Ovary (tissue), 9 donors: ENCODE measurements around the gene ZNF511. TPM values are rescaled to one million over a fixed set of nuclear protein-coding genes. Genes with fewer than 3 reads are reported as not detected.

Experiments used
- DNase-seq, 5 donors: peaks; one replicate each; pipeline ENCODE4 v3.0.0-alpha.2; 2019 to 2020
- H3K27ac ChIP-seq, 2 donors: fragments of 200-600 bp; one replicate each; pipeline versions ENCODE4 v1.5.1 to v1.8.0; 2019 to 2022
- H3K27me3 ChIP-seq: fragments of 200-600 bp; one replicate; pipeline ENCODE4 v1.8.0; 2022
- H3K36me3 ChIP-seq: fragments of 200-600 bp; sonication (generic); one replicate; pipeline ENCODE4 v1.5.1; 2019
- H3K4me1 ChIP-seq: one replicate; pipeline ENCODE4 v1.8.1; 2013; ENCODE audit warnings: mild to moderate bottlenecking, moderate library complexity; ENCODE audit not compliant: insufficient read depth
- H3K4me3 ChIP-seq: fragments of 200-600 bp; sonication (generic); one replicate; pipeline ENCODE4 v1.5.1; 2017
- H3K9me3 ChIP-seq, 2 donors: fragments of 200-600 bp in 1 of 2; sonication (generic) in 1 of 2; one replicate each; pipeline versions ENCODE4 v1.5.1 to v1.8.1; 2013 to 2019; ENCODE audit warnings: mild to moderate bottlenecking in 1 of 2, moderate library complexity in 1 of 2
- EP300 ChIP-seq: sonication (generic); formaldehyde crosslinking; IDR thresholded peaks from one replicate; pipeline ENCODE4 v1.6.1; 2017; ENCODE audit warnings: antibody characterized with exemption
- POLR2A ChIP-seq: fragments of 450-650 bp; IDR thresholded peaks from one replicate; pipeline ENCODE4 v1.6.1; 2017; ENCODE audit warnings: antibody characterized with exemption, mild to moderate bottlenecking, moderate library complexity
- WGBS, 3 donors: extraction: QIAGEN DNeasy Blood & Tissue Kit in 1 of 3; methylation state at CpG; one replicate each; pipeline versions ENCODE4 v1.1.5 to v1.1.7; 2013 to 2017; 5-methylcytosine and 5-hydroxymethylcytosine counted together
- intact Hi-C, 4 donors: fragments of 100-400 bp; cut with DNase I; formaldehyde crosslinking; loops; one replicate each; pipeline versions ENCODE4 v1.11.0 to v1.15.1; 2022 to 2023
- polyA plus RNA-seq, 2 donors: library from polyadenylated mRNA; stranded (reverse); fragments of 200-250 nt in 1 of 2; fragments of 350-450 nt in 1 of 2; fragmentation: Illumina TruSeq in 1 of 2; extraction: RNeasy Lipid Tissue Mini Kit (QIAGEN cat#74804) in 1 of 2; gene quantifications; one replicate each; pipeline ENCODE4 v1.2.3, GENCODE V29; 2013 to 2014
- total RNA-seq, 7 donors: library from RNA; depleted of rRNA in 2 of 7; stranded (reverse); fragments of >200 nt in 2 of 7; fragmentation: NEBNext Ultra II Directional in 3 of 7; extraction: Animal tissue kit (Norgen Biotek cat#: 25700) in 3 of 7; gene quantifications; one replicate each; pipeline versions ENCODE4 v1.1.0 to v1.2.4, GENCODE V29; 2016 to 2023
- TF ChIP-seq, protein P1 (sequence below), 3 donors: fragments of 450-650 bp in 2 of 3; fragments of 200-600 bp in 1 of 3; IDR thresholded peaks; one replicate each; pipeline versions ENCODE4 v1.5.1 to v1.8.0; 2016 to 2022; ENCODE audit warnings: antibody characterized with exemption in 3 of 3, mild to moderate bottlenecking in 1 of 3
- donor health status: DM: no; HTN: no; CAD: no; lungs with moderate emphysema.
- donor health status: DM: no; HTN: no; CAD: no.
- donor health status: Bipolar disorder and iron deficiency.
- donor health status: DM: yes; HTN: yes; CAD: no.
- donor health status: DM: no; HTN: no; CAD: no.
- donor health status: DM: yes; HTN: yes; CAD: no.

ZNF511 gene
- total and polyA plus RNA-seq, 9 donors, result 16.3 to 64.8 (median 46.8) TPM

DNA sequence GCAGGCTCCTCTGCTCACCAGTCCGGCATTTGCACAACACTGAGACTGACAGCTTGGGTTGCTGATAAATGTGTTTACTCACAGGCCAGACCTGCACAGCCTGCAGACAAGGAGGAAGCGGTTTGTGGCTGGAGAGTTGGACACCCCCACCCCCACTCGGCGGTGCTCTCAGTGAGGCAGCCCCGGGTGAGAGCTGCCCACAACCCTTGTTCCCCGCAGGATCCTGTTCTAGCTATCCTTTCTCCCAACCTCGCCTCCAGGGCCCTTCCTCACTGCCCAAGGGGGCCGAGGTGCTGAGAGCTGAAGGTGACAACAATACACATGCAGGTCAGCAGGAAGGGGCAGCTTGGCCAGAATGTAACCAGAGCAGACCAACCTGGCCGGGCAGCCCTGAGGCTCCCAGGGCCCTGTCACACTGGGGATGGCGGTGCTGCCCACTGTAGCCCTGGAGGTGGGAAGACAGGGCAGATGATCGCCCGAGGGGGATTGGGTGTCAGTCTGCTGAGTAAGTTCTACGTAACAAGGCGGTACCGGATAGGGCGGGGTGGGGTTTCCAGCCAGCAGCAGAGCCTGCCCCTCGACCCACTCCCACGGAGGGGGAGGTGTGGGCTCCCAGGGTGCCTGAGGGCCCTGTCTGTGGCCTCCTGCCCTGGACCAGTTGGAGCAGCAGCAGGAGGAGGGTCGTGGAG is 30.0 kb upstream of the ZNF511 start:
- Histone ChIP-seq H3K36me3 (no peaks in the 10 kb centered on the region), H3K27ac (no peak overlapping the region), H3K4me3 (no peak overlapping the region), H3K27me3 (no peaks in the 10 kb centered on the region), H3K9me3 (no peaks in the 10 kb centered on the region), H3K4me1 (no peaks in the 10 kb centered on the region)
- no peak for DNase-seq
- intact Hi-C loops, result no loop called here
- TF ChIP-seq EP300 (no peak), POLR2A (no peak)
- TF ChIP-seq, protein P1, sequence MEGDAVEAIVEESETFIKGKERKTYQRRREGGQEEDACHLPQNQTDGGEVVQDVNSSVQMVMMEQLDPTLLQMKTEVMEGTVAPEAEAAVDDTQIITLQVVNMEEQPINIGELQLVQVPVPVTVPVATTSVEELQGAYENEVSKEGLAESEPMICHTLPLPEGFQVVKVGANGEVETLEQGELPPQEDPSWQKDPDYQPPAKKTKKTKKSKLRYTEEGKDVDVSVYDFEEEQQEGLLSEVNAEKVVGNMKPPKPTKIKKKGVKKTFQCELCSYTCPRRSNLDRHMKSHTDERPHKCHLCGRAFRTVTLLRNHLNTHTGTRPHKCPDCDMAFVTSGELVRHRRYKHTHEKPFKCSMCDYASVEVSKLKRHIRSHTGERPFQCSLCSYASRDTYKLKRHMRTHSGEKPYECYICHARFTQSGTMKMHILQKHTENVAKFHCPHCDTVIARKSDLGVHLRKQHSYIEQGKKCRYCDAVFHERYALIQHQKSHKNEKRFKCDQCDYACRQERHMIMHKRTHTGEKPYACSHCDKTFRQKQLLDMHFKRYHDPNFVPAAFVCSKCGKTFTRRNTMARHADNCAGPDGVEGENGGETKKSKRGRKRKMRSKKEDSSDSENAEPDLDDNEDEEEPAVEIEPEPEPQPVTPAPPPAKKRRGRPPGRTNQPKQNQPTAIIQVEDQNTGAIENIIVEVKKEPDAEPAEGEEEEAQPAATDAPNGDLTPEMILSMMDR (IDR thresholded peaks at IDR 0.05), result no peak
- WGBS, 3 donors, result 66 to 72% (median 67%) methylated on average over 18 to 19 of the region's 19 CpGs

DNA sequence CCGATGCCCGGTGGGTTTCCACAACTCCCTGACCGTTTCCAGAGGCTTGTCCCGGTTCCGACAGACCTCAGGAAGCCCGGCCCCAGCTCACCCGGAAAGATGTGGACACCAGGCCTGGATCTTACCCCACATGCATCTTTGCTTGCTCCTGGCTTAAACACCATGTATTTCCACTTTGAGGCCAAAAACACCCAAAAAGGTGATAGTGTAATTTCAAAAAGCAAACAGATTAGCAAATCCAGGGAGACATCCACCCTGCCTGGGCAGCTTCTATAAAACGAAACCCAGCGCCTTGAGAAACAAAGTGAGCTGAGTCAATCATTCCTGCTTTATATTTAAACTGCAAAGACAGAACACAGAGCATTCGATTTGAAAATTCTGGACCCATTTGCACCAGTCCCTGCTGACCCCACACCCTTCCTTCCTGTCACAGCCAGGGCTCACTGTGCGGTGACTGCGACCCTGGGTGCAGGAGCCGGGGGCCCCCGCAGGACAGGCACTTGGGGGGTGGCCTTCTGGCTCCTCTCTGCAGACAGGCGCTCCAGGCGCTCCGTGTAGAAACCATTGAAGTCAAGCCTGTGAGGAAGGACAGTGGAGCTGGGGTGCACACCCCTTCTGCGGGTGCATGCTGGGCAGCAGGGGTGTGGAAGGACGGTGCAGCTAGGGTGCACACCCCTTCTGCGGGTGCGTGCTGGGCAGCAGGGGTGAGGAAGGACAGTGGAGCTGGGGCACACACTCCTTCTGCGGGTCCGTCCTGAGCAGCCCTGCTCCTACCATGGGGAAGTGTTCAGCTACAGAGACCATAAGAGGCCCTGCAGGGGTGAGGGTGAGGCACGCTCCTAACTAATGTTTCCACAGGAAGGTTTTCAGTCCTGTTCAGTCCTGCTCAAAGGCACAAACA is 29.1 kb upstream of the ZNF511 start:
- TF ChIP-seq EP300, result no peak
- TF ChIP-seq, protein P1 (IDR thresholded peaks at IDR 0.05), result no peak
- TF ChIP-seq POLR2A, result no peak
- Histone ChIP-seq H3K4me1 (no peaks in the 10 kb centered on the region), H3K9me3 (no peaks in the 10 kb centered on the region), H3K27me3 (no peaks in the 10 kb centered on the region), H3K27ac (no peak overlapping the region), H3K36me3 (no peaks in the 10 kb centered on the region), H3K4me3 (no peak overlapping the region)
- intact Hi-C loops, result no loop called here
- DNase-seq, result no peak
- 83 to 88% (median 84%) methylated on average over 24 of the region's 24 CpGs for WGBS, 3 donors

DNA sequence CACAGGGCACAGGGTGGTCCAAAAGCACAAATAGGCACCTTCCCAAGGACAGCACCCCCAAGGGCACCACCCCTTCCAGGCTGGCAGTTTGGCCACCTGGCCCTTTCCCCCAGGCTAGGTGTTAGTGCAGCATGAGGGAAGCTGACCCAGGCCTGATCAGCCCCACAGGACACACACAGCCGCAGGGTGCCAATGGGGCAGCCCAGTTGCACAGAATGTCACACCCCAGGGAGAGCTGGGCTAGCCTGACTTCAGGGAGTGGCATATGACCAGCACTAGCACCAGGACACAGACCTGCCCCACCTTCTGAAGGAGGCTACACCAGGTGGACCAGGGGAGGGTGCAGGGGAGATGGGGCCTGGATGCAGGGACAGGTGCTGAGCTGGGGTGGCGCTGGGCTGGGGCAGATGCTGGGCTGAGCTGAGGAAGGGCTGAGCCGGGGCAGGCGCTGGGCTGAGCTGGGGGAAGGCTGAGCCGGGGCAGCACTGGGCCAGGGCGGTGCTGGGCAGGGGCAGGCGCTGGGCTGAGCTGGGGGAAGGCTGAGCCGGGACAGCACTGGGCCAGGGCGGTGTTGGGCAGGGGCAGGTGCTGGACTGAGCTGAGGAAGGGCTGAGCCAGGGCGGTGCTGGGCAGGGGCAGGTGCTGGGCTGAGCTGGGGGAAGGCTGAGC is 28.2 kb upstream of the ZNF511 start:
- Histone ChIP-seq H3K9me3 (no peaks in the 10 kb centered on the region), H3K4me3 (no peak overlapping the region), H3K36me3 (no peaks in the 10 kb centered on the region), H3K4me1 (no peaks in the 10 kb centered on the region), H3K27ac (no peak overlapping the region), H3K27me3 (no peaks in the 10 kb centered on the region)
- 90 to 95% (median 91%) methylated on average over 10 of the region's 10 CpGs for WGBS, 3 donors
- intact Hi-C loops, result no loop called here
- no peak for DNase-seq
- TF ChIP-seq EP300 (no peak), POLR2A (no peak)
- TF ChIP-seq, protein P1 (IDR thresholded peaks at IDR 0.05), result no peak

DNA sequence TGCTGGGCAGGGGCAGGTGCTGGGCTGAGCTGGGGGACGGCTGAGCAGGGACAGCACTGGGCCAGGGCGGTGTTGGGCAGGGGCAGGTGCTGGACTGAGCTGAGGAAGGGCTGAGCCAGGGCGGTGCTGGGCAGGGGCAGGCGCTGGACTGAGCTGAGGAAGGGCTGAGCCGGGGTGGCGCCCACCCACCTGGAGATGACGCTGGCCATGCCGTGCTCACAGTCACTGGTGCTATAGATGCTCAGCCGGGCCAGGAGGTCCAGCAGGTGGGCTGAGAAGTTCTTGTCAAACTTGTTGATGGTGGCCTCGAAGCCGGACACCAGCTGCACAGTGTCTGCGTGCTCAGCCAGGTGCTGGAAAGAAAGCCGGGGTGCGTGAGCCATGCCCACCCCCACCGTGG is 27.6 kb upstream of the ZNF511 start:
- no peaks in the 10 kb centered on the region for H3K4me1 ChIP-seq
- no peaks in the 10 kb centered on the region for H3K9me3 ChIP-seq
- H3K27ac ChIP-seq, result no peak overlapping the region
- H3K27me3 ChIP-seq, result no peaks in the 10 kb centered on the region
- no peak overlapping the region for H3K4me3 ChIP-seq
- no peaks in the 10 kb centered on the region for H3K36me3 ChIP-seq
- intact Hi-C loops, result no loop called here
- no peak for DNase-seq
- TF ChIP-seq, protein P1 (IDR thresholded peaks at IDR 0.05), result no peak
- TF ChIP-seq EP300 (no peak), POLR2A (no peak)
- 84 to 87% (median 87%) methylated on average over 13 to 15 of the region's 15 CpGs for WGBS, 3 donors
